ACC112 (cell line): Measurements from ENCODE around the gene QKI.

Experiments used
- H2AFZ ChIP-seq: fragments of 200-600 bp; sonication (generic); one replicate; pipeline ENCODE4 v1.6.0; 2017; ENCODE audit warnings: antibody characterized with exemption, low read length; ENCODE audit not compliant: unreplicated experiment
- H3K27ac ChIP-seq: fragments of 200-600 bp; sonication (generic); 2 replicates; pipeline ENCODE4 v1.5.1; 2014; ENCODE audit warnings: low read depth, mild to moderate bottlenecking, antibody characterized with exemption, low read length, moderate library complexity
- H3K27me3 ChIP-seq: fragments of 200-600 bp; sonication (generic); 2 replicates; pipeline ENCODE4 v1.6.1; 2014; ENCODE audit warnings: mild to moderate bottlenecking, antibody characterized with exemption, low read length, moderate library complexity, mixed read lengths; ENCODE audit not compliant: insufficient read depth
- H3K36me3 ChIP-seq: fragments of 200-600 bp; sonication (generic); 2 replicates; pipeline ENCODE4 v1.6.1; 2016; ENCODE audit warnings: mild to moderate bottlenecking, antibody characterized with exemption, low read length, moderate library complexity, mixed read lengths; ENCODE audit not compliant: insufficient read depth
- H3K4me1 ChIP-seq: fragments of 200-600 bp; sonication (generic); one replicate; pipeline ENCODE4 v1.6.1; 2016; ENCODE audit warnings: low read length, mixed read lengths; ENCODE audit not compliant: insufficient read depth, unreplicated experiment, control insufficient read depth
- H3K4me3 ChIP-seq: fragments of 200-600 bp; sonication (generic); 2 replicates; pipeline ENCODE4 v1.5.1; 2014; ENCODE audit warnings: mild to moderate bottlenecking, low read depth, low read length
- H3K79me2 ChIP-seq: fragments of 200-600 bp; sonication (generic); one replicate; pipeline ENCODE4 v1.6.0; 2016; ENCODE audit warnings: low read length; ENCODE audit not compliant: control insufficient read depth, unreplicated experiment, insufficient read depth

The QKI gene

DNA sequence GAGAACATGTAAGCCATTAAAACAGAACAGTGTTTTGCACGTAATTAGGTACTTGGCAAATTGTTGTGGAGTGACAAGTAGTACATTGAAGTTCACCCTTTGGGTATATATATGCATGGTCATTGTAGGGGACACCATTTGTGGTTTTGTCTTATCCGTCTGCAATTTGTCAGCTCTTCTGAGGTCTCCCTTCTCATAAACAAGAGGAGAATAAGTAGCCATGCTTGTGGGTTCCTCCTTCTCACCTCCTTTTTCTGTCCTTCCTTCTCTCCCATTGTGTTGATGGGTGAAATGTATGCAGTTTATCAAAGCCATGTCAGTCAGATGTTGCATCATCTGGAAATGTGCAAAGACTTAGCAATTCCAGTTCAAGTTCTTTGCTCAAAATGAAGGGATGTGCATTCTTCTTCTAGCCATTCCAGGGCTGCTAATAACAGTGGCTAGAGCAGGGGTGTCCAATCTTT lies 70.9 kb downstream of the QKI start:
- H3K27me3 ChIP-seq: no peaks in the 10 kb centered on the region
- H3K4me3 ChIP-seq: no peak overlapping the region
- no peak overlapping the region for H3K27ac ChIP-seq
- H3K36me3 ChIP-seq: peaks cover 7% of the 10 kb centered on the region; the same call in 1 of the 2 replicates
- H2AFZ ChIP-seq: no peak overlapping the region
- peaks cover 12% of the 10 kb centered on the region for H3K4me1 ChIP-seq
- H3K79me2 ChIP-seq: peaks cover 80% of the 10 kb centered on the region

DNA sequence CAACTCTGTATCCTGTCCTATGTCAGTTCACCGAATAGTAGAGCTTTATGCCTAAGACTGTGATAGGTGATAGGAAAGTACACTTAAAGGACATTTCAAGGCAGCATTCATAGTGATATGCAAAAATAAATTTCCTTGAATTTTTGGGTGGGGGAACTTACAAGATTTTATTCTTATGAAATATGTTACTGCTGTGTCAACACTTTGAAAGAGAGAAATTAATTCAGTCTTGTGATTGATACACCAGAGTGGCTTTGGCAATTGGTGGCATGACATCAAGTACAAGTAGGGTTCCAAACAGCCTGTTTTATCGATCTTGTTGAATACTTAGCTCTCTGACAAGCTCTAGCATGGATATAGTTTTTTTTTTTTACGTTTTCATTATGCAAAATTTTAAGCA lies 72.3 kb downstream of the QKI start:
- Histone ChIP-seq H3K79me2 (peaks cover 86% of the 10 kb centered on the region), H3K27ac (no peak overlapping the region), H3K36me3 (peaks cover 9% of the 10 kb centered on the region; the same call in 1 of the 2 replicates), H3K27me3 (no peaks in the 10 kb centered on the region), H3K4me1 (peaks cover 12% of the 10 kb centered on the region), H3K4me3 (no peak overlapping the region), H2AFZ (no peak overlapping the region)

DNA sequence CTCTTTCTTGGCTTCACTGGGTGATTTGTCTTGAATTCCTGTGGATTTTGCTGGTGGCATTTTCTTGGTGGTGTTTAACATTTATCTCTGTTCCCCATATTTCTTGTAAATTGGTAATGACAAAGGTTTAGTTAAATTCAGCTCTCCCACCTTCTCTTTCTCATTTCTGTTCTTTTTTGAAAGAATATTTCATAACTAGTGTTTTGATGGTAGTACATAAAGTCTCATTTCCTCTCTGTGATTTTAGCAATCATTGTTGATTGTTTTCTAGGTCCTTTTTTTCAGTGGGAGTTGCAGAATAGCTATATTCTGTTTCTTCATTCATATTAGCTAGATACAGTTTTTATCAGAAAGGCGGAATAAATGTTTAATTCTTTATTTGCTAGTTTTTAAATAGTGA lies 73.1 kb downstream of the QKI start:
- no peak overlapping the region for H2AFZ ChIP-seq
- H3K27ac ChIP-seq: no peak overlapping the region
- H3K4me3 ChIP-seq: no peak overlapping the region
- H3K4me1 ChIP-seq: peaks cover 12% of the 10 kb centered on the region
- no peaks in the 10 kb centered on the region for H3K27me3 ChIP-seq
- H3K79me2 ChIP-seq: peaks cover 86% of the 10 kb centered on the region
- H3K36me3 ChIP-seq: peaks cover 6% of the 10 kb centered on the region; the same call in 1 of the 2 replicates

DNA sequence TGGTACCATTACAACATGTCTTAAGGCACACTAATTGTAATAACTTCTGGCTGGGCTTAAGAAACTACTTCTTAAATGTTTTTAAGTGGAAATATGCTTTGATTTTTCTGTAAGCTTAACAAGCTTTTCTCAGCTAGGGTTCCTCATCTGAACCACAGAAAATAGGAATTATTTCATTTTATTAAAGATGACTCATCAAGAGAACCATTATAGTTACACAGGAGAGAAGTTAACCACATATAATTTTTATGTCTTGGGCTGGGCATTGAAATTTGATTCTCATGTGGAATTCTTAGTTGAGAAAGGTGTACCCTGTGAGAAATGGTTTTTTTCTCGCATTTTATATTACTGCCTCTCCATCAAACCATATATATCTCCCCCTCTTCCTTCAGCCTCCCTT lies 75.1 kb downstream of the QKI start:
- H3K36me3 ChIP-seq: peaks cover 6% of the 10 kb centered on the region; the same call in 1 of the 2 replicates
- peaks cover 87% of the 10 kb centered on the region for H3K79me2 ChIP-seq
- H2AFZ ChIP-seq: no peak overlapping the region
- peaks cover 12% of the 10 kb centered on the region for H3K4me1 ChIP-seq
- no peak overlapping the region for H3K27ac ChIP-seq
- no peak overlapping the region for H3K4me3 ChIP-seq
- no peaks in the 10 kb centered on the region for H3K27me3 ChIP-seq

DNA sequence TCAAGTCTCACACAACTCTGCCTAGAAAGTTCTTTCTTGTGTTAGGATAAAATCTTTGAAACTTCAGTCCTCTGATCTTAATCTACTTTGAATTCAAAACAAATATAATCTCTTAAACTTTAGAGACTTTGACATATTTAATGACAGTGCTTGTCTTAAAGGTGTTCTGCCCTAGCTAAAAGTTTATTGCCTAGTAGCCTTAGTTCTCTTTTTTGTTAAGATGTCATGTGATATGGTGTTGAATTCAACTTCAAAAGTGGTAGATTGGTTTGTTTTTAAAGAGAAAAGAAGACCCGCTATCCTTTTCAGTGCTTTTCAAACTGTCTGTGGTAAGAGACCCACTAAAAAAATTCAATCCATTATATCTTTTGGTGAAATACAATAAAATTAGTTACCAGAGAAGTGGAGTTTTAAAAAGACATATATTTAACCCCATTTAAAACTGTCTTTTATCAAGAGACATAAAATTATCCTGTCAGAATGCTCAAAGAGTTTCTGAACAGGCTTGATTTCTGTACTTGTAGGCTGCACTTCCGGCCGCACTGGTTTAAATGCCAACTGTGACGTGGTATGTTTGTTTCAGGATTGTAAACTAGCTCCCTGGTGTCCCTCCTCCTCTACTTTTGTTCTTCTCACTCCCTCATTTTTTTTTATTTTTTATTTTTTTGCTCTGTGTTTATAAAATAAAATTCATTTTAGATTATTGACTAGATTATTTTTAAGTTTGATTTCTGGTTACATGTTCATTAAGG lies 76.5 kb downstream of the QKI start:
- Histone ChIP-seq H3K36me3 (peaks cover 6% of the 10 kb centered on the region; the same call in 1 of the 2 replicates), H3K27ac (no peak overlapping the region), H3K27me3 (no peaks in the 10 kb centered on the region), H3K79me2 (peaks cover 85% of the 10 kb centered on the region), H3K4me3 (no peak overlapping the region), H3K4me1 (peaks cover 12% of the 10 kb centered on the region), H2AFZ (no peak overlapping the region)

DNA sequence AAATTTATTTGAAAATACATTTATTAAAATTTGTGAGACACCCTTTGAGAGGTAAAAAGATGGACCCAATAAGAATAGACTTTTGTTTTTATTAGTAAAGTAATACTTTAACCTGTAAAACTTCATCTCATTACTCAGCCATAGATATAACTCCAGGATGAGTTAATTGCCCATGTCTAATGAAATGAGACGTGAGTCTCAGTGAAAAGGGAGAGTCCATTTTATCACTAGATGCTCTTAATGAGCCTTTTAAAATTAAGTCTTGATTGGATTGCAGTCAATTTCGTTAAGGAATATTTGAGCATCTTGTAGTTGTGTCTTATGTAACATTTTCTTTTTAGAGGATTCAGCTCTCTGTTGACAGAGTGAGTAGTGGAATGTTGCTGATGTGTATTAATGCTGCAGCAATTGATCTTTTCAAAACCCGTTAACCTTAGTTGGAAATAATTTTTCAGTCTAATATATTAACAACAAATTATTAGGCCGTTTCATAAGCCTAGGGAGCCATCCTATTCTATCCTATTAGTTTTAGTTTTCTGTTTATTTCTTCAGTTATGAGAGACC lies 77.3 kb downstream of the QKI start:
- no peak overlapping the region for H3K27ac ChIP-seq
- peaks cover 85% of the 10 kb centered on the region for H3K79me2 ChIP-seq
- peaks cover 12% of the 10 kb centered on the region for H3K4me1 ChIP-seq

DNA sequence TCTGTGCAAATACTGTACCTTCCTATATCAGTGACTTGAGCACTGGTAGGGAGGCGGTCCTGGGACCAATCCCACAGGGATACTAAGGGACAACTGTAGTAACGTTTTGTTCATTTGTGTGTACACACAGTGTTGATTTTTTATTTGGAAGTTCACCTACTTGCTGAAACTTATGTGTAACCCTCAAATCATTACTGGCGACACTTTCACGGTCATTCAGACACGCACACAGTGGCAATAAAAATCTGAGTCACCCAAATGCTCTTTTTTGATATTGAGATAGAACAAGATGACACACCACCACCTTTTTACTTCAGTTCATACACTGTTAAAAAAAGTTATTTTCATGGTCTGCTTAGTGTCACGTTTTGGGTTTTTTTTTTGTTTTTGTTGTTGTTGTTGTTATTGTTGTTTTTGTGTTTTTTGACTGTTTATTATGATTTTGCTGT lies 79.8 kb downstream of the QKI start:
- Histone ChIP-seq H3K27me3 (no peaks in the 10 kb centered on the region), H3K36me3 (peaks cover 6% of the 10 kb centered on the region; the same call in 1 of the 2 replicates), H3K79me2 (peaks cover 84% of the 10 kb centered on the region), H3K4me3 (no peak overlapping the region), H3K4me1 (peaks cover 9% of the 10 kb centered on the region), H3K27ac (no peak overlapping the region), H2AFZ (no peak overlapping the region)

More for the DNA sequence above, 77.3 kb downstream of the QKI start:
- Histone ChIP-seq H3K36me3 (peaks cover 6% of the 10 kb centered on the region; the same call in 1 of the 2 replicates), H3K27me3 (no peaks in the 10 kb centered on the region), H2AFZ (no peak overlapping the region), H3K4me3 (no peak overlapping the region)

DNA sequence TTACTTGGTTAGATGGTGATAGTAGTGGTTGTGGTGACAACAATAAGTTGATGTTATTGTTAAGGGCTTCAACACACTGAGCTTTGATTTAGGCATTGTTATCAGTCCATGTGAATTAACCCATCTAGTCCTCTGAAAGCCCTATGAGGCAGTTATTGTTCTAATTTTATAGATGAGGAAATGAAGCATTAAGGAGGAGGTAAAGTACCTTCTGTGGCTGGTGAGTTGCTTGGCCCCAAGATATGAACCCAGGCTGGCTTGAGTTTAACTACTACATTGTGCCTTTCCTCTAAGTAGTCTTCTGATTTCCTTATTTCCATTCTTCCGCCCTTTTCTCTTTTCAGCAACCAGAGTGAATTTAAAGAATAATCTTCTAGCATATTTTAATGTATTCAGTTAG lies 81.7 kb downstream of the QKI start:
- H3K27ac ChIP-seq: no peak overlapping the region

DNA sequence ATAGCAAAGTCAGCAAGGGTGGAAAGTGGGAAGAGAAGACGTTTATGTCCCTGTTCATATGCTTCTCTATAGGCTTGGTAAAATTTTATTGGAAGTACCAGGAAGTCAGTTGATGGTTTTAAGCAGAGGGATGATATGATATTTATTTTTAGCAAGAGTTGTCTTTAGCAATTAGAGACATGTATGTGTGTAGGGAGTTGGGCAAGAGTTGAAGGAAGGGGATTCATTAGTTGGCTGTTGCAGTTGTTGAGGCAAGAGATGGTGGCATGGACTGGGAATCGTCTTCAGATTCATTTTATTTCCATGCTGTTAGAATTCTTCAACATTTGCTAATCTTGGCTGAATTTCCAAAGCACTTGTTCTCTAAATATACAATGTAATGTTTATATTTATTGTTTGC lies 85.6 kb downstream of the QKI start:
- H3K4me3 ChIP-seq: no peak overlapping the region
- no peak overlapping the region for H2AFZ ChIP-seq
- peaks cover 92% of the 10 kb centered on the region for H3K79me2 ChIP-seq
- H3K27me3 ChIP-seq: no peaks in the 10 kb centered on the region
- no peaks in the 10 kb centered on the region for H3K4me1 ChIP-seq
- H3K27ac ChIP-seq: no peak overlapping the region
- H3K36me3 ChIP-seq: peaks cover 5% of the 10 kb centered on the region; the same call in 1 of the 2 replicates

More for the DNA sequence above, 81.7 kb downstream of the QKI start:
- Histone ChIP-seq H3K36me3 (no peaks in the 10 kb centered on the region; the same call in 1 of the 2 replicates), H3K79me2 (peaks cover 83% of the 10 kb centered on the region), H3K4me1 (no peaks in the 10 kb centered on the region), H3K4me3 (no peak overlapping the region), H2AFZ (no peak overlapping the region), H3K27me3 (no peaks in the 10 kb centered on the region)

DNA sequence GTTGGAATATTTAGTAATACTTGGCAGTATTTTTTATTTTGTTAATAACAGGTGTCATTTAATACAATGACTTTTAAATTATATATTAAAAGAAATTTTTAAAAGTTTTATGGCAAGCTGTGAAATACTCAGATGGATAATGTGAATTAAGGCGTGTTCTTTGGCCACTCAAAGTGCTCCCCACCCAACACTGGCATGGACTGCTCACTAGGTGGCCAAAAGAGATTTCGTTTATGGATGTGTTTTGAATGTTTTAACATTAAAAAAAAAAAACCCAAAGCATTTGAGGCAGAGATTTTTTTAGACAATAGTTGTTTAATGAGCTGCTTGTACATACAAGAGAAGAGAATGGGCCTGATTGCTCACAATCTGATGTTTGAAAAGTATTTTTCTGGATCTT lies 86.5 kb downstream of the QKI start:
- peaks cover 95% of the 10 kb centered on the region for H3K79me2 ChIP-seq

DNA sequence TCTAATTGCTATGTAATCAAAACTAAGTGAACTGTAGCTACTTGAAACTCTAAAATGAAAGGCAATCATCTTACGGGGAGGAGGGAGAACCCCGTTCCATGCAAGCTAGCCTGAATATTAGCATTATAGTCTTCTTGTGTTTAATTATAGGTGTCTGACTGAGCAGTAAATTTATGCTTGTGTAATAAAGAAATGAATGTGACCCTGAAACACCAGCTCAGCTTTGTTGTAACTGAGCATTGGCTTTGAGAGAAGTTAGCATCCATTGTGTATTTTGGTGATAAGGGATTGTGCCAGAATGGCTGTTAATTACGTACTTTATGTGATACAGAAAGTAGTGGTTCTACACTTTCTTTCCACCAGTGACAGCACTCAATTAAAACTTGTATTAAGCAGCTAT lies 86.9 kb downstream of the QKI start:
- peaks cover 8% of the 10 kb centered on the region for H3K36me3 ChIP-seq
- H3K79me2 ChIP-seq: peaks cover 95% of the 10 kb centered on the region
- H3K27me3 ChIP-seq: no peaks in the 10 kb centered on the region
- H2AFZ ChIP-seq: no peak overlapping the region
- H3K4me1 ChIP-seq: no peaks in the 10 kb centered on the region
- no peak overlapping the region for H3K27ac ChIP-seq
- no peak overlapping the region for H3K4me3 ChIP-seq

More for the DNA sequence above, 86.5 kb downstream of the QKI start:
- H3K27ac ChIP-seq: no peak overlapping the region
- no peaks in the 10 kb centered on the region for H3K27me3 ChIP-seq
- no peaks in the 10 kb centered on the region for H3K4me1 ChIP-seq
- H3K36me3 ChIP-seq: peaks cover 5% of the 10 kb centered on the region; the same call in 1 of the 2 replicates
- no peak overlapping the region for H3K4me3 ChIP-seq
- H2AFZ ChIP-seq: no peak overlapping the region
